Activated B cell treated with CpG ODN at 0.5 μM for 24 hours (primary cell): ENCODE data around the gene CTNND2. TPM values are rescaled to one million over a fixed set of nuclear protein-coding genes. Genes with fewer than 3 reads are reported as not detected.

Experiments
- ATAC-seq: fragments of 200-7000 bp; cut with Tn5 transposase; one replicate; pipeline ENCODE4 v1.10.0; 2021; ENCODE audit warnings: low read depth, mild to moderate bottlenecking, moderate library complexity
- CTCF ChIA-PET: fragments of 350-600 bp; sonication (Branson Sonifier 250); formaldehyde crosslinking; loops from one replicate; lab custom pipeline; 2021; ENCODE audit warnings: antibody characterized with exemption; lab: Charles Lee
- POLR2A ChIA-PET: fragments of 350-600 bp; sonication (Branson Sonifier 250); formaldehyde crosslinking; loops from one replicate; lab custom pipeline; 2021; ENCODE audit warnings: antibody characterized with exemption; lab: Charles Lee
- DNase-seq: peaks from one replicate; pipeline ENCODE4 v3.0.0; 2022
- H3K27ac Mint-ChIP-seq: one replicate; pipeline ENCODE4 v1.8.0; 2020; ENCODE audit warnings: mixed read lengths
- H3K27me3 Mint-ChIP-seq: one replicate; pipeline ENCODE4 v1.8.0; 2021; ENCODE audit warnings: mixed read lengths
- H3K36me3 Mint-ChIP-seq: one replicate; pipeline ENCODE4 v1.8.0; 2021; ENCODE audit warnings: low read depth, mixed read lengths
- H3K4me1 Mint-ChIP-seq: one replicate; pipeline ENCODE4 v1.8.0; 2021; ENCODE audit warnings: mixed read lengths
- H3K4me3 Mint-ChIP-seq: one replicate; pipeline ENCODE4 v1.8.0; 2020; ENCODE audit warnings: mild to moderate bottlenecking, mixed read lengths
- H3K9me3 Mint-ChIP-seq: one replicate; pipeline ENCODE4 v1.8.0; 2020; ENCODE audit warnings: mixed read lengths
- intact Hi-C: fragments of 100-400 bp; cut with micrococcal nuclease; formaldehyde crosslinking; loops from one replicate; pipeline ENCODE4 v1.15.1; 2024
- total RNA-seq: library from RNA; stranded (reverse); gene quantifications from 2 replicates; pipeline ENCODE4 v1.2.3, GENCODE V29; 2022
- TF ChIP-seq, protein P1 (sequence below): fragments of 200-600 bp; IDR thresholded peaks from one replicate; pipeline ENCODE4 v1.8.0; 2022; ENCODE audit warnings: antibody characterized with exemption, mild to moderate bottlenecking

The CTNND2 gene
- total RNA-seq, 1 donor from 2014 or later, result not detected

DNA sequence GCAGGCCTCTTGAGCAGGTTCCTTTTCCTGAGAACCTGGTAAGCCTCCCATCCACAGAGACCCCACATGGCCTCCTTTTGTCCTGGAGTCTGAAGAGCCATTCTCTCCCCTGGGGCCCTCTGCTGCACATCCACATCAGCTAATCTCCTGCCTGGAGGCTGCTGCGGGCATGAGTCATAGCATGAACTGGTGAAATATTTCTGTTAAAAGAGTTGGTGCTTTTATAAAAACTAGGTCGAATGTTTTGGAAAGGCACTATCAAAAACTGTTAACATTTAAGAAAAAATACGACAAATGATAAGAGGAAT is 399.4 kb downstream of the CTNND2 start:
- no peak for DNase-seq

DNA sequence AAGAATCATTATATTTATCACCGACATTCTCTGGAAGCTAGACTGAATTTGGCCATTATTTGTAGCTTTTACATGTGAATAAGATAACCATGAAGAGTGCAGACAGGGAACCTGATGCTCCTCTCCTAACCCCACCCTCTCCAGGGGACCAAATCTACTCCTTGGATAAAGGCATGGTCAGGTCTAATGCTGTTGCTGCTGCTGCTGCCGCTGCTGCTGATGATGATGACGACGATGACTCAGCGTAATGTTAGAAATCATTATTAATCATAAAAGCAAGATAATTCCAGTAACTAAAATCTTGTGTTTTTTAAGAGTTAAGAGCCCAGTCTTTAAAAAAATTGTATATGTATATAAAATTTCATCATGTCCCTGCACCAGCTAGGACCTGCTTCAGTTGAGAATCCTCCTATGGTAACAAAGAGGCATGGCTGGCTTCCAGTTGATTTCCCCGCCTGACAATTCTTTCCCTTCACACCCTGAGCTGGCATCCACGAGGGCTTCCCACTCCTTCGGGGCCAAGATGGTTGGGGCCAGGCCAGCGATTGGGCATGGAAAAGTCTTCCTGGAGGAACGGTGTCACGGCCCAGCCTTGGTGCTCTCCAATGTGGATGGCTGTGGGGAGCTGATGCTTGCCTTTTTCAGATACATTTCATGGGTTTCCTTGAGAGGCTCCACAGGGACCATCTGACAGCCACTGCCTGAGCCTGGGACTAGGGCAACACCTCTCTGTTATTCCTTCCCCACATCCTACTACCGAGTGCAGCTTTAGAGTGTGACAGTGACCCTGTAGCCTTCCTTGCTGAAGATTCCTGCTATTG is 400.0 kb downstream of the CTNND2 start:
- intact Hi-C loops, result no loop called here
- Mint-ChIP-seq H3K4me3 (no peak overlapping the region), H3K9me3 (peaks cover 2% of the 10 kb centered on the region), H3K4me1 (no peaks in the 10 kb centered on the region), H3K36me3 (no peaks in the 10 kb centered on the region), H3K27ac (no peak overlapping the region), H3K27me3 (no peaks in the 10 kb centered on the region)
- no peak for DNase-seq
- ChIA-PET POLR2A (no interaction called here), CTCF (no interaction called here)
- TF ChIP-seq, protein P1, sequence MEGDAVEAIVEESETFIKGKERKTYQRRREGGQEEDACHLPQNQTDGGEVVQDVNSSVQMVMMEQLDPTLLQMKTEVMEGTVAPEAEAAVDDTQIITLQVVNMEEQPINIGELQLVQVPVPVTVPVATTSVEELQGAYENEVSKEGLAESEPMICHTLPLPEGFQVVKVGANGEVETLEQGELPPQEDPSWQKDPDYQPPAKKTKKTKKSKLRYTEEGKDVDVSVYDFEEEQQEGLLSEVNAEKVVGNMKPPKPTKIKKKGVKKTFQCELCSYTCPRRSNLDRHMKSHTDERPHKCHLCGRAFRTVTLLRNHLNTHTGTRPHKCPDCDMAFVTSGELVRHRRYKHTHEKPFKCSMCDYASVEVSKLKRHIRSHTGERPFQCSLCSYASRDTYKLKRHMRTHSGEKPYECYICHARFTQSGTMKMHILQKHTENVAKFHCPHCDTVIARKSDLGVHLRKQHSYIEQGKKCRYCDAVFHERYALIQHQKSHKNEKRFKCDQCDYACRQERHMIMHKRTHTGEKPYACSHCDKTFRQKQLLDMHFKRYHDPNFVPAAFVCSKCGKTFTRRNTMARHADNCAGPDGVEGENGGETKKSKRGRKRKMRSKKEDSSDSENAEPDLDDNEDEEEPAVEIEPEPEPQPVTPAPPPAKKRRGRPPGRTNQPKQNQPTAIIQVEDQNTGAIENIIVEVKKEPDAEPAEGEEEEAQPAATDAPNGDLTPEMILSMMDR, result no peak
- ATAC-seq, result no peak

More for the DNA sequence above, 399.4 kb downstream of the CTNND2 start:
- H3K4me1 Mint-ChIP-seq, result no peaks in the 10 kb centered on the region
- intact Hi-C loops, result no loop called here
- no peaks in the 10 kb centered on the region for H3K36me3 Mint-ChIP-seq
- TF ChIP-seq, protein P1, result no peak
- H3K4me3 Mint-ChIP-seq, result no peak overlapping the region
- POLR2A ChIA-PET, result no interaction called here
- no peaks in the 10 kb centered on the region for H3K27me3 Mint-ChIP-seq
- ATAC-seq, result no peak
- no peak overlapping the region for H3K27ac Mint-ChIP-seq
- peaks cover 2% of the 10 kb centered on the region for H3K9me3 Mint-ChIP-seq
- CTCF ChIA-PET, result no interaction called here

DNA sequence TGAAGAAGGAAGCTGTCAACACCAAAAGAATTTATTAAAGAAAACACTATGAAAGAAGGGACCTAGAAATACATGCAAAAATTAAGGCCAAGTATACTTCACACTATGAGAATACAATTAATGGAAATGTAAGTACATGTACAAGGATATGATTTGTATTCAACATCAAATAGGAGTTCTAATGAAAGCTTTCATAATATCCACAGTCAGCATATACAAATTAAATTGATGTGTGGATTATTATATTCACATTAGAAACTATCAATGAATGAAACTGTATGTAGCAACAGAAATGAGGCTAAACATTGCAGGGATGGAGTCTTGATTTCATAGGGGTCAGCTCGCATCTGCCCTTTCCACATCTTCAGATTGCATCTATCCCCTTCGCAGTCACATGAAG is 401.5 kb downstream of the CTNND2 start:
- intact Hi-C loops, result no loop called here
- ChIA-PET POLR2A (no interaction called here), CTCF (no interaction called here)
- DNase-seq, result no peak
- H3K9me3 Mint-ChIP-seq, result peaks cover 2% of the 10 kb centered on the region
- no peaks in the 10 kb centered on the region for H3K4me1 Mint-ChIP-seq
- no peak overlapping the region for H3K27ac Mint-ChIP-seq
- TF ChIP-seq, protein P1, result no peak
- no peaks in the 10 kb centered on the region for H3K27me3 Mint-ChIP-seq
- no peak overlapping the region for H3K4me3 Mint-ChIP-seq
- no peaks in the 10 kb centered on the region for H3K36me3 Mint-ChIP-seq
- no peak for ATAC-seq

DNA sequence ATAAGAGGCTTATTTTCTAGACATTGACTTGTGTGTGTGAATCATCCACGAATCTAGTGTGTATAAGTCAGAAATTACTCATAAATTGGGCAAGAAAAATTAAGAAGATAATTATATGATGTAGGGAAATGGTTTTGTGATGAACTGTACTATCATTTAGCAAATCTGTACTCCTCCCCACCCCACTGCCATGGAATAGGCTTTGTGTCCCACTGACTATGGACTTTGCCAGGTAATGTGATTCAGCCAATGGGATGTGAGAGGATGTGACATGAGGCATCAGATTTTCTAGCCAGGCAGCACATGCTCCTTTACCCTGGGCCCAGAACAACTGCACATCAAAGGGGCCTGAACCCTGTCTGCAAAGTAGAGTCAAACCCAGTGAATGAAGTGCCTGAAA is 406.6 kb downstream of the CTNND2 start:
- Mint-ChIP-seq H3K4me1 (no peaks in the 10 kb centered on the region), H3K27me3 (no peaks in the 10 kb centered on the region), H3K9me3 (peaks cover 2% of the 10 kb centered on the region), H3K27ac (no peak overlapping the region), H3K36me3 (no peaks in the 10 kb centered on the region), H3K4me3 (no peak overlapping the region)
- ChIA-PET CTCF (no interaction called here), POLR2A (no interaction called here)
- no peak for DNase-seq
- no peak for ATAC-seq
- intact Hi-C loops, result loop anchor here (10.0 kb wide), 1 partner anchor 633 kb away; no protein-coding TSS in a partner anchor
- TF ChIP-seq, protein P1, result no peak

DNA sequence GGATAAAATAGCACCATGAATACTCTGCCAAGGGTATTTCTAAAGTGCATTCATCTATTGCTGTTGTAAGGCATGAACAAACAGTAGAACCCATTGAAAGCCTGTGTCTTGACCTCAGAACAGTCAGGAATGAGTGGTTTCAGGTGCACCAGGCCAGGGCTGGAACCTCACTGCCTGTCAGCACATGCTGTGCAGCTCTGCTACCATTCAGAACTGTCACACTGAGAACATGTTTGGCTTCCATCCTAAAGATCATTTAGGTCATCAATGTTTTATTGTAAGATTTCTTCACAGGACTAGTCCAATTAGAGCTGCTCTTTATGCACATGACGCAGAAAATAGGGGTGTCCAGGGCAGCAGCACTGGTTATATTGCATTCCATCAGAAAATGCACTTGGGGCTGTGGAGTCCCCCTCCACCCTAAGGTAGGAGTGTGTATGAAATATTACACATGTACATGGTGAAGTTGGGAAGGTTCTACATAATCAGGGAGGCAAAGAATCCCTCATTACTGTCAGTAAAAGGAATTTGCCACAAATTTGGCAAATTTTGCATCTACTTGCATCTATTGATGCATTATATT is 408.0 kb downstream of the CTNND2 start:
- TF ChIP-seq, protein P1, result no peak
- no peak overlapping the region for H3K4me3 Mint-ChIP-seq
- H3K4me1 Mint-ChIP-seq, result no peaks in the 10 kb centered on the region
- intact Hi-C loops, result loop anchor here (10.0 kb wide), 1 partner anchor 631 kb away; no protein-coding TSS in a partner anchor
- ChIA-PET POLR2A (no interaction called here), CTCF (no interaction called here)
- ATAC-seq, result no peak
- H3K27me3 Mint-ChIP-seq, result no peaks in the 10 kb centered on the region
- no peaks in the 10 kb centered on the region for H3K36me3 Mint-ChIP-seq
- no peaks in the 10 kb centered on the region for H3K9me3 Mint-ChIP-seq
- H3K27ac Mint-ChIP-seq, result no peak overlapping the region
- no peak for DNase-seq
